Activated CD8-positive, alpha-beta T cell treated with anti-CD3 and anti-CD28 coated beads, Interleukin-2, amount 10 ng/mL, durations not matched to agents 7 days and 5 days (primary cell): ENCODE results near the gene ZBTB7C. TPM values are rescaled to one million over a fixed set of nuclear protein-coding genes. Genes with fewer than 3 reads are reported as not detected.

Experiments used
- ATAC-seq: fragments of 150-1000 bp; cut with Tn5 transposase; one replicate; pipeline ENCODE4 v1.10.0; 2021; ENCODE audit warnings: moderate library complexity
- CTCF ChIA-PET: fragments of 350-600 bp; sonication (Branson Sonifier 250); formaldehyde crosslinking; loops from one replicate; lab custom pipeline; 2021; ENCODE audit warnings: antibody characterized with exemption; lab: Charles Lee
- POLR2A ChIA-PET: fragments of 350-600 bp; sonication (Branson Sonifier 250); formaldehyde crosslinking; loops from one replicate; lab custom pipeline; 2021; ENCODE audit warnings: antibody characterized with exemption; lab: Charles Lee
- DNase-seq: peaks from one replicate; pipeline ENCODE4 v3.0.0-alpha.2; 2020
- H3K27ac Mint-ChIP-seq: one replicate; pipeline ENCODE4 v1.8.0; 2021; ENCODE audit warnings: mild to moderate bottlenecking, mixed read lengths
- H3K27me3 Mint-ChIP-seq: one replicate; pipeline ENCODE4 v1.8.0; 2021; ENCODE audit warnings: low read depth, mixed read lengths
- H3K36me3 Mint-ChIP-seq: one replicate; pipeline ENCODE4 v1.8.0; 2021; ENCODE audit warnings: low read depth, mixed read lengths
- H3K4me1 Mint-ChIP-seq: one replicate; pipeline ENCODE4 v1.8.0; 2021; ENCODE audit warnings: low read depth, mixed read lengths
- H3K4me3 Mint-ChIP-seq: one replicate; pipeline ENCODE4 v1.8.0; 2021; ENCODE audit warnings: mild to moderate bottlenecking, mixed read lengths
- H3K9me3 Mint-ChIP-seq: one replicate; pipeline ENCODE4 v1.8.0; 2022; ENCODE audit warnings: mixed read lengths; ENCODE audit not compliant: insufficient read depth
- total RNA-seq, 2 experiments: library from RNA; stranded (reverse); gene quantifications; one replicate each; pipeline ENCODE4 v1.2.3, GENCODE V29; 2021

The ZBTB7C gene
- total RNA-seq, 2 experiments from 2014 or later = not detected

DNA sequence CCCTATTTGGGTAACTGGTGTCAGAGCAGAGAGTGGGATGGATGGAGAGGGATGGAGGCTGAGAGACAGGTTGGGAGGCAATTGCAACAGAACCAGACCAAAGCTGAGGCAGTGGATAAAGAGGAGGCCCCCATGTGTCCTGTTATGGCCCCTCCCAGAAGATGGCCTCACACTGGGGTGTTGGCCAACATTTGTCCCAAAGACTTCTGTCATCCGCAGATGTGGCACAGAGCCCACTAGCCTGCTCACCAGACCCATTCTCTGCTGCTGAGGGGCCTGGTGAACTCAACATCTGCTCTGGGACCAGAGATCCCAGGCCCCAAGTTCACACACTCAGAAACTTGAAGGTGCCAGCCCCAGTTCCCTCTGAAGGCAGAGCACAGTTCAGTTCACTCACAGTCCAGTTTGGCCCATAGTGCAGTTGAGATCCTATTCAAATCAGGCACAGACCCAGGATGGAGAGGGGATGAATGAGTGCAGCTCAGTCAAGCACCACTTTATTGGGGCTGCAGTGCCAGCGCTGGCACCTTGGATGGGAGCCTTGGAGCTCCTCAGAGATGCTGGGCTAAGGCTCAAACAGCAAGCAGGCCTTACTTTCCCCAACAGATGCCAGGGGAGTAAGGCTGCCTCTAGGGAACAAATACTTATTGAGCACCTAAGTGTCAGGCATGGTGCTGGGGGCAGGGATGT lies 189.2 kb downstream of the ZBTB7C start:
- H3K27me3 Mint-ChIP-seq = peaks cover 3% of the 10 kb centered on the region
- no peak for DNase-seq
- ChIA-PET POLR2A (no interaction called here), CTCF (no interaction called here)
- no peak overlapping the region for H3K27ac Mint-ChIP-seq
- H3K4me3 Mint-ChIP-seq = no peak overlapping the region
- H3K9me3 Mint-ChIP-seq = no peaks in the 10 kb centered on the region
- H3K36me3 Mint-ChIP-seq = no peaks in the 10 kb centered on the region
- ATAC-seq = no peak
- no peaks in the 10 kb centered on the region for H3K4me1 Mint-ChIP-seq

GRCh38 chr18:48219037-48219809 lies 190.0 kb downstream of the ZBTB7C start:
- H3K36me3 Mint-ChIP-seq = no peaks in the 10 kb centered on the region
- ChIA-PET POLR2A (no interaction called here), CTCF (no interaction called here)
- DNase-seq = peak; percentile 7
- H3K4me3 Mint-ChIP-seq = no peak overlapping the region
- peaks cover 2% of the 10 kb centered on the region for H3K27me3 Mint-ChIP-seq
- no peaks in the 10 kb centered on the region for H3K4me1 Mint-ChIP-seq
- no peak for ATAC-seq
- no peak overlapping the region for H3K27ac Mint-ChIP-seq
- no peaks in the 10 kb centered on the region for H3K9me3 Mint-ChIP-seq

DNA sequence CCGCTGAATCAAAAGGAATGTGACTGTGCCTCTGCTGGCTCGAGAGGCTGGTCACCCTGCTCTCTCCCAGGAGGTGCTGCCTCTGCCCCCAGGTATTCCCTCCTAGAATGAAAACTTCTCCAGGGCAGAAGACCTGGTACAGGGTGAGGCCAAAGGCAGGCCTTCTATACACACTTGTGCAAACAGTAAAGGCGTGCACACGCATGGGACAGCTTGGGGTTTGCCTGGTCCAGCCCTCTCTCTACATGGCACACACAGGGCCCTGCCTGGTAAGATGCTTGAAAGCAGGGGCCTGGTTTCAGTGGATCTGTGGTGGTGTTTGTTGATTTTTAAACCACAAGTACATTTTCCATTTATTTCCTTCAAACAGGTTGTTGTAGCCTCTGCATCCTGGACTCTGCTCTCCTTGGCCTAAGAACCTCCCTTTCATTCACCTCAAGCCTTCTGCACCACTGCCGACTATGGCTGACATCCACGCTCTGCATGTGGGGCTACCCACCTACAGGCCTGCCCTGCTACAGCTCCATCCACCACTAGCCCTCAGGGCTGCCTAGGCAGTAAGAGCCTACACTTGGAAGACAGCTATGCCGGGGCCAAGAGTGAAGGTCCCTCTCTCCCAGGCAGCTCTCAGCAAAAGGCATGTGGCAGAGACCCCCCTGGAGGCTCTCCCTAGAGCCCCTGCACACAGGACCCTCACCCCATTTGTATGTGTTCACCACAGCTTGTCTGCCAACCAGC lies 190.7 kb downstream of the ZBTB7C start:
- Mint-ChIP-seq H3K27me3 (peaks cover 5% of the 10 kb centered on the region), H3K36me3 (no peaks in the 10 kb centered on the region), H3K4me3 (no peak overlapping the region), H3K9me3 (no peaks in the 10 kb centered on the region), H3K27ac (no peak overlapping the region), H3K4me1 (no peaks in the 10 kb centered on the region)
- POLR2A ChIA-PET = no interaction called here
- CTCF ChIA-PET = no interaction called here
- DNase-seq (peak; percentile 13), ATAC-seq (no peak)

DNA sequence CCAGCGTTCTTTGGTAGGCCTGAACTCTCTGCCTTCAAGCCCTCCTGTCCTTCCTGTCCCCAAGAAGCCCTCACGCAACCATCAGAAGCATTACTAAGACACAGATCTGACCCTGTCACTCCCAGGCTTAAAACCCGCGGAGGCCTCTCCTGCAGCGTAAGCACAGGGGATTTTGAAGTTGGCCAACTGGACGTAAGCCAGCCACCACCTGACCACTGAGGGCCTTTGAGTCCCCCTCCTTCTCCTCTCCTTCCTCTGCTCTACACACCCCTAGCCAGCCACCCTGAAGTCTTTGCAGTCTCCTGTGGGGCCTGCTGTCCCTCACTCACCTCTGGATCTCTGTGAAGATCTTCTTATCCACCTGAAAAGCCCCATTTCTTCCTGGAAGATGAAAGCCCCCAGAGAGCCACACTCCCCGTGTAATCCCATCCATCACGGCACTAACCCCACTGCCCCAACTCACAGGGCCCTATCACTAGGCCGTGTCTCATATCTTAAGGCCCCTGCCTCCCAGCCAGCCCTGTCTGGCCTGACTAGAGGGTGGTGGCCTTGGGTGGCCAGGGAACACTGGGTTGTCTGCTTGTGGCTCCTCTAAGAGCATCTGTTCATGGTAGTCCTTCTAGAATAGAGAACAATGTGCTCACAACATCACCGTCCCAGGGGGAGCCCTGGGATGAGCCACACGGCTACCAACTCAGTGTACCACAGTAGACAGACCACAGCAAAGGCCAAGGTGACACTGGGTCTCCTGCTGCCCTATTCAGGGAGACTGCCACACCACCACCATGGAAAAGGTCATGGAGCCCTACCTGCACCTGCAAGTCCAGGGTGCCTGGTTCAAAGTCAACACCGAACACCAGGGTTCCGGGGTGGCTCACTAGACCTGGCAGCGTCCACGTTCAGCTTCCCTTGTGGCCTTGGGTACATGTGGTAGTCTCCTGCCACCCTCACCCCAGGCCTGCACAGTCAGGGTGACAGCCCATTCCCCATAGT lies 191.6 kb downstream of the ZBTB7C start:
- Mint-ChIP-seq H3K9me3 (no peaks in the 10 kb centered on the region), H3K27ac (no peak overlapping the region), H3K36me3 (no peaks in the 10 kb centered on the region), H3K4me1 (no peaks in the 10 kb centered on the region), H3K27me3 (peaks cover 6% of the 10 kb centered on the region), H3K4me3 (no peak overlapping the region)
- ATAC-seq (no peak), DNase-seq (peak; percentile 9)
- POLR2A ChIA-PET = no interaction called here
- CTCF ChIA-PET = no interaction called here

- DNase-seq = peak; percentile 4
These were observed 192.4 kb downstream of the ZBTB7C start for GRCh38 chr18:48216639-48217257.

DNA sequence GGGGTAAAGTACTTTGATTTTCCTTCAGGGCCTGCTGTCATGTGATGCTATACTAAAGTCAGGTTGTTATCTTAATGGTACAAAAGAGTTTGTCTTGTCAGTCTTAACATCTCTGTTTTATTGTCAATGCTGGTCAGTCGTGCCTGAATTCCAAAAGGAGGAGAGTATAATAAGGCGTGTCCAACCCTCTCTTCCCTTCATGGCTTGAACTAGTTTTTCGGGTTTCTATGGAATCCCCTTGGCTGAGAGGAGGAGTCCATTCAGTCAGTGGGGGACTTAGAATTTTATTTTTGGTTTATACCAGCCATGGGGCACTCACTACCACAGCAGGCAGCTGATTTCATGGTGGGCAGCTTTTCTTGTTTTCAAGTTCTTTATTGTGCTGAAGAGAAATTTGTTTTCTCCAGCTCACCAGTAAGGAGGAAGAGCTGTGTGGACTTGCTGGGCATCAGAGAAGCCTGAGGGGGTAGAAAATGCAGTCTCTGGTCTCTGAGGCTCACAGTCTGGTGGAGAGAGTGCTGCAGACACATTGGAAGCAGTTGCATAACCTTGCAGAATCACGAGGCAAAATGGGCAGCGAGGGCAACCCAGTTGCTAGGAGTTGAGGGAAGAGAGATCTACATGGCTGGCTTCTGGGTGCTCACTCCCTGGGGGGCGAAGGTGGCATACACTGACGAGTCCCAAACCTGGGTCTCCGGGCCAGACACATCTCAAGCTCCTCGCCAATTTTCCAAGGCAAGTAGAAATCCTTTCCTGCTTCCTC lies 193.1 kb downstream of the ZBTB7C start:
- Mint-ChIP-seq H3K27ac (no peak overlapping the region), H3K4me3 (no peak overlapping the region), H3K36me3 (no peaks in the 10 kb centered on the region), H3K27me3 (peaks cover 10% of the 10 kb centered on the region), H3K9me3 (no peaks in the 10 kb centered on the region), H3K4me1 (no peaks in the 10 kb centered on the region)
- DNase-seq = no peak
- ChIA-PET CTCF (no interaction called here), POLR2A (no interaction called here)
- no peak for ATAC-seq

More at GRCh38 chr18:48216639-48217257, 192.4 kb downstream of the ZBTB7C start:
- Mint-ChIP-seq H3K36me3 (no peaks in the 10 kb centered on the region), H3K4me3 (no peak overlapping the region), H3K9me3 (no peaks in the 10 kb centered on the region), H3K27ac (no peak overlapping the region), H3K4me1 (no peaks in the 10 kb centered on the region), H3K27me3 (peaks cover 6% of the 10 kb centered on the region)
- POLR2A ChIA-PET = no interaction called here
- ATAC-seq = no peak
- CTCF ChIA-PET = no interaction called here

DNA sequence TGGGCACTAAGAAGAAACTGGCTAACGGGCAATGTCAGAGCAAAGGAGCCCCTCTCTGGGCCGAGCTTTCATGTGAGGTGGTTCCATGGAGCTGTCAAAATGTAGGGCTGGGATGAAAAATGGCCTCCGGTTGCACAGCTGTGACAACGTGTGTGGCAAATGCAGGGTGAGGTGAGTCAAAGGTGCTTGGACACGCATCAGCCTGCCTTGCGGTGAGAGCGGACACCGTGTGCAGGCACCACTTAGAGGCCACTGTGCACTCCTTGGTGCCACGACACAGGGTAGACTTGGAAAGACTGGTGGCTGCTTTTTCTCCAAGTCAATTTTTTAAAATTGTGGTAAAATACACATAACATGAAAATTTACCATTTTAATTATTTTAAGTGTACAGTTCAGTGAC lies 195.4 kb downstream of the ZBTB7C start:
- ChIA-PET POLR2A (no interaction called here), CTCF (no interaction called here)

DNA sequence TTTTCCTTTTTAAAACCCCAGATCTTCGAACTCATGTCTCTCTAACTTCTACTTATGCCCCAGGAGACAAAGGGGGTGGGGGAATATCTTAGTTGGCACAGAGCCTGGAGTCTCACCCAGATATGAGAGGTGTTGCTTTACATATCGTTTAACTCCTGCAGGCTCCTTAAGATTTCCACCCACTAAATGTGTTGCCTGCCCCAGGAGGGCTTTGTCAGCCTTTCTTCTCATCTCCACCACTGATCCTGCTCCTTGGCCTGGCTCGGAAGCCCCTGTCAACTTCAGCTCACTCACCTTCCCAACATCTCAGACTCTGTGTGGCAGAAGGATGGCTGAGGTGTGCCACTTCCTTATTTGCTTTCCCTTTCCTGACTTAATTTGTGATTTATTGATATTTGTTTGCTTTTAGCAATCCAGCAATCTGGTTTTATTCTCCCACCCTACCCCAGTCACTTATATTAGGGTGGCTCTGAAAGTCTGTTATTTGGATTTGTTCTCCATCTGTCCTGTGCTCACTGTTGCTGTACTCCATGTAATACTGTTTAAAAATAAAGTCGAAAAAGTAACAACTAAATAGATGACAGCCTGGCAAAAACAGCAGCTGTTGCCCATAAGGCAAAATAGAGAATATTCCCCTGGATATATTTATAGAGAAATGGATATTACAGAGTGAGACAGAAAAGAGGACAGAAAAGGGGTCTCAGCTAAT lies 200.6 kb downstream of the ZBTB7C start:
- ATAC-seq = no peak
- peaks cover 21% of the 10 kb centered on the region for H3K27me3 Mint-ChIP-seq
- H3K4me3 Mint-ChIP-seq = no peak overlapping the region
- CTCF ChIA-PET = no interaction called here
- no peaks in the 10 kb centered on the region for H3K36me3 Mint-ChIP-seq
- DNase-seq = no peak
- POLR2A ChIA-PET = no interaction called here
- no peak overlapping the region for H3K27ac Mint-ChIP-seq
- no peaks in the 10 kb centered on the region for H3K9me3 Mint-ChIP-seq
- no peaks in the 10 kb centered on the region for H3K4me1 Mint-ChIP-seq

More for the DNA sequence above, 195.4 kb downstream of the ZBTB7C start:
- ATAC-seq = no peak
- no peaks in the 10 kb centered on the region for H3K4me1 Mint-ChIP-seq
- H3K27me3 Mint-ChIP-seq = peaks cover 18% of the 10 kb centered on the region
- no peak overlapping the region for H3K27ac Mint-ChIP-seq
- DNase-seq = no peak
- no peak overlapping the region for H3K4me3 Mint-ChIP-seq
- H3K9me3 Mint-ChIP-seq = no peaks in the 10 kb centered on the region
- no peaks in the 10 kb centered on the region for H3K36me3 Mint-ChIP-seq

- POLR2A ChIA-PET = no interaction called here
These were observed 201.4 kb downstream of the ZBTB7C start for GRCh38 chr18:48207733-48208132.

GRCh38 chr18:48206887-48207286 lies 202.3 kb downstream of the ZBTB7C start:
- H3K27me3 Mint-ChIP-seq = peaks cover 16% of the 10 kb centered on the region
- DNase-seq (no peak), ATAC-seq (no peak)
- H3K4me1 Mint-ChIP-seq = no peaks in the 10 kb centered on the region
- POLR2A ChIA-PET = no interaction called here
- CTCF ChIA-PET = no interaction called here
- no peak overlapping the region for H3K4me3 Mint-ChIP-seq
- no peaks in the 10 kb centered on the region for H3K9me3 Mint-ChIP-seq
- no peaks in the 10 kb centered on the region for H3K36me3 Mint-ChIP-seq
- no peak overlapping the region for H3K27ac Mint-ChIP-seq

More at GRCh38 chr18:48207733-48208132, 201.4 kb downstream of the ZBTB7C start:
- DNase-seq (no peak), ATAC-seq (no peak)
- CTCF ChIA-PET = no interaction called here
- Mint-ChIP-seq H3K36me3 (no peaks in the 10 kb centered on the region), H3K27me3 (peaks cover 16% of the 10 kb centered on the region), H3K4me1 (no peaks in the 10 kb centered on the region), H3K9me3 (no peaks in the 10 kb centered on the region), H3K27ac (no peak overlapping the region), H3K4me3 (no peak overlapping the region)
